Trophoblast cell (in vitro differentiated cells and primary cell): ENCODE results near the gene C1orf159.

Experiments used
- DNase-seq, 2 donors: peaks; one replicate each; pipeline ENCODE4 v3.0.0-alpha.2; 2016
- H2AFZ ChIP-seq: 2 replicates; pipeline ENCODE4 v1.6.1; 2013; ENCODE audit warnings: low read length, moderate library complexity, mild to moderate bottlenecking; ENCODE audit not compliant: insufficient read depth, poor library complexity
- H2AK5ac ChIP-seq: 2 replicates; pipeline ENCODE4 v1.6.1; 2013; ENCODE audit warnings: mild to moderate bottlenecking, low read length
- H2BK120ac ChIP-seq: 2 replicates; pipeline ENCODE4 v1.6.1; 2013; ENCODE audit warnings: low read length, mild to moderate bottlenecking, moderate library complexity; ENCODE audit not compliant: insufficient read depth, poor library complexity
- H2BK12ac ChIP-seq: 2 replicates; pipeline ENCODE4 v1.6.1; 2013; ENCODE audit warnings: mild to moderate bottlenecking, low read length, moderate library complexity
- H2BK5ac ChIP-seq: 2 replicates; pipeline ENCODE4 v1.6.1; 2013; ENCODE audit warnings: low read length, low read depth, moderate library complexity, mild to moderate bottlenecking; ENCODE audit not compliant: poor library complexity
- H3K14ac ChIP-seq: 2 replicates; pipeline ENCODE4 v1.6.1; 2013; ENCODE audit warnings: mild to moderate bottlenecking, low read length
- H3K18ac ChIP-seq: 2 replicates; pipeline ENCODE4 v1.6.1; 2013; ENCODE audit warnings: mild to moderate bottlenecking, low read length
- H3K23ac ChIP-seq: 2 replicates; pipeline ENCODE4 v1.6.1; 2013; ENCODE audit warnings: low read length
- H3K27ac ChIP-seq: 2 replicates; pipeline ENCODE4 v1.5.1; 2013; ENCODE audit warnings: low read depth, mild to moderate bottlenecking, inconsistent platforms, low read length, moderate library complexity
- H3K27me3 ChIP-seq: 2 replicates; pipeline ENCODE4 v1.6.1; 2013; ENCODE audit warnings: inconsistent platforms, mild to moderate bottlenecking, low read length, moderate library complexity; ENCODE audit not compliant: insufficient read depth
- H3K36me3 ChIP-seq, 2 experiments: 1 replicate in 1 of 2; 2 replicates in 1 of 2; pipeline ENCODE4 v1.6.1; 2013; ENCODE audit warnings: low read length in 2 of 2, mild to moderate bottlenecking in 2 of 2, moderate library complexity in 1 of 2; ENCODE audit not compliant: insufficient read depth in 2 of 2, control insufficient read depth in 1 of 2
- H3K4ac ChIP-seq: 2 replicates; pipeline ENCODE4 v1.6.1; 2013; ENCODE audit warnings: low read depth, mild to moderate bottlenecking, low read length, moderate library complexity
- H3K4me1 ChIP-seq, 2 experiments: 1 replicate in 1 of 2; 2 replicates in 1 of 2; pipeline ENCODE4 v1.6.1; 2013; ENCODE audit warnings: low read length in 2 of 2, mild to moderate bottlenecking in 2 of 2, moderate library complexity in 1 of 2; ENCODE audit not compliant: insufficient read depth in 2 of 2, control insufficient read depth in 1 of 2
- H3K4me2 ChIP-seq: 2 replicates; pipeline ENCODE4 v1.6.1; 2013; ENCODE audit warnings: inconsistent platforms, mild to moderate bottlenecking, low read length, moderate library complexity
- H3K4me3 ChIP-seq: 2 replicates; pipeline ENCODE4 v1.5.1; 2013; ENCODE audit warnings: mild to moderate bottlenecking, low read depth, low read length, inconsistent platforms
- H3K79me1 ChIP-seq: one replicate; pipeline ENCODE4 v1.6.1; 2013; ENCODE audit warnings: low read length
- H3K79me2 ChIP-seq: 2 replicates; pipeline ENCODE4 v1.6.1; 2013; ENCODE audit warnings: low read length, mild to moderate bottlenecking; ENCODE audit not compliant: control insufficient read depth, insufficient read depth, poor library complexity
- H3K9ac ChIP-seq: 2 replicates; pipeline ENCODE4 v1.6.1; 2013; ENCODE audit warnings: mild to moderate bottlenecking, low read length
- H3K9me3 ChIP-seq: 2 replicates; pipeline ENCODE4 v1.6.1; 2013; ENCODE audit warnings: low read depth, mild to moderate bottlenecking, control low read depth, inconsistent platforms, low read length; ENCODE audit not compliant: insufficient read depth
- H4K12ac ChIP-seq: 2 replicates; pipeline ENCODE4 v1.6.1; 2013; ENCODE audit warnings: low read depth, mild to moderate bottlenecking, low read length, moderate library complexity
- H4K8ac ChIP-seq: 2 replicates; pipeline ENCODE4 v1.6.1; 2013; ENCODE audit warnings: low read depth, mild to moderate bottlenecking, low read length, moderate library complexity
- H4K91ac ChIP-seq: one replicate; pipeline ENCODE4 v1.6.1; 2013; ENCODE audit warnings: low read depth, mild to moderate bottlenecking, low read length, moderate library complexity
- WGBS: extraction: QIAGEN DNeasy Blood & Tissue Kit; methylation state at CpG from one replicate; pipeline ENCODE4 v1.1.7; 2013; ENCODE audit warnings: missing lambda C conversion rate; ENCODE audit not compliant: insufficient read length, insufficient coverage; ENCODE audit errors: extremely low coverage; 5-methylcytosine and 5-hydroxymethylcytosine counted together

Gene C1orf159

DNA sequence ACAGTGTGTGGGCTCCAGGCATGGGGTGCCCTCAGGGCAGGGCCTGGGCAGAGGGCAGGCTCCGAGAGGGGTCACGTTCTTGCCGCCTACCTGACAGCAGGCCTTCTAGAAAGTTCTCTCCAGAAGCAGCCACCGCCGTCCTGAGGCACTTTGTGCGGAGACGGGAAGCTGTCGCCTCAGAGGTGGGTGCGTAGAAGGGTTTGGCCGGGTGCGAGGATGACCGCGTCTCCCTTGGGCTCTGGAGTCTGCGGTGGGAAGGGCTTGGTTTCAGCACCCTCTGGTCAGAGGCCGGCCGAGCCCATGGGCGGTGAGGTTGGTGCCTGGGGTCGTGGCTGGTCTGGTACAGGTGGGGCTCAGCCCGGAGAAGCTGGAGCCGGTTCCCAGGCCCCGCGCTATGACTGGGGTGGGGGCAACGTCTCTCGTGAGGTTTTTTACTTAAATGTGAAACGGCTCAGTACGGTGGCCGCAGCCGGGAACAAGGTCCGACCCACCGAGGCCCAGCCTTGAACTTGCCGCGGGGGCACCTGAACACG, 47.7 kb upstream of the C1orf159 start:
- peaks cover under 1% of the 10 kb centered on the region in 2 experiments for H3K4me1 ChIP-seq
- no peak overlapping the region for H4K8ac ChIP-seq
- no peak overlapping the region for H2BK120ac ChIP-seq
- H3K4me3 ChIP-seq: no peak overlapping the region
- no peak overlapping the region for H2AK5ac ChIP-seq
- peaks cover 10% of the 10 kb centered on the region for H3K9me3 ChIP-seq
- H3K23ac ChIP-seq: no peak overlapping the region
- no peak overlapping the region for H3K4ac ChIP-seq
- H4K12ac ChIP-seq: no peak overlapping the region
- peaks cover under 1% of the 10 kb centered on the region for H3K79me2 ChIP-seq
- H2BK5ac ChIP-seq: no peak overlapping the region
- H3K18ac ChIP-seq: no peak overlapping the region
- no peak for DNase-seq
- peaks cover 3% of the 10 kb centered on the region for H3K79me1 ChIP-seq
- no peak overlapping the region for H4K91ac ChIP-seq
- H3K27me3 ChIP-seq: no peaks in the 10 kb centered on the region
- H3K36me3 ChIP-seq: no peaks in the 10 kb centered on the region
- no CpG with 5 or more reads among the region's 33 CpGs for WGBS
- no peak overlapping the region for H2BK12ac ChIP-seq
- no peak overlapping the region for H3K14ac ChIP-seq
- no peak overlapping the region for H3K4me2 ChIP-seq
- no peak overlapping the region for H3K9ac ChIP-seq
- H3K27ac ChIP-seq: no peak overlapping the region
- no peak overlapping the region for H2AFZ ChIP-seq

DNA sequence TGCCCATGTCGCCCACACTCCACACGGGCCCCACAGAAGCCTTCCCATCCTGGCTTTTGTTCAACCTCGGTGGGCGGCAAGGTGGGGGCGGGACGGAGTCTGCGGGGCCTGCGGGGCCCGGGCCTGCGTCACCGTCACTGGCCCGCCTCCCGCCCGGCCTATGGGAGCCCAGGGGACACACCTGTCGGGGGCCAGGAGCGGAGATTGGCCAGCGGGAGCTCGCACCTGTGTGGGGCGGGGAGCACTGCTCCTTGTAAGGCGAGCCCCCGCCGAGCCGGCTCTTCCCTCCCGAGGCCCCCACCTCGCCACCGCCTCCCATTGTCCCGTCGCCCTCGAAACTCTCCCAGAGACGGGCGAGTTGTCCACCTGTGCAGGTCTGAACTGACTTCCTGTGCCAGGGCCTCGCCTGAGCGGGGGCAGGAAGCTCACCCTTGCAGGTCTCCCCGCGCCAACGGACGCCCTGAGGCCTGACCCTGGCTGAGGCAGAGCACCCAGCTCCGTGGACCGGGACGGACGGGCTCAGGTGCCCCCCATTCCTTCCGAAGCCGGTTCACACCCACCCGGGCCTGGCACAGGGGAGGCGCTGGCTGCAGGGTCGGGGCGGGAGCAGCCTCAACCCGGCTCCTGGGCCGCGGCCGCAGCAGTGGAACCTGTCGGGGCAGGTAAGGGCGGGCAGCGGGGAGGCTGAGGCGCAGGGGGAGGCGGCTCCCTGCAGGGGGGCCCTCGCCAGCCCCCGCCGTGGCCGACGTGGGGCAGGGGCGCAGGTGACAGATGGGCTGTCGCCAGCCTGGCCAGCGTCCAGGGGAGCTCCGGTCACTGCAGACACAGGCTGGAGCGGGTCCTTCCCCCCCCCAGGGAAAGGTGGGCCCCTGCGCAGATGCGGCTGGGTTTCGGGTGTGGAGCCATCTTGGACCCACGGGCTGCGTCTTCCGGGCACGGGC, 47.0 kb upstream of the C1orf159 start:
- Histone ChIP-seq H3K79me1 (peaks cover 10% of the 10 kb centered on the region), H3K4me2 (no peak overlapping the region), H3K27me3 (no peaks in the 10 kb centered on the region), H3K36me3 (no peaks in the 10 kb centered on the region), H4K8ac (no peak overlapping the region), H4K91ac (no peak overlapping the region), H2AFZ (no peak overlapping the region), H3K9me3 (peaks cover 10% of the 10 kb centered on the region), H4K12ac (no peak overlapping the region), H2BK12ac (no peak overlapping the region), H3K27ac (no peak overlapping the region), H3K23ac (no peak overlapping the region), H3K4ac (no peak overlapping the region), H3K18ac (no peak overlapping the region), H3K4me1 (peaks cover 8% of the 10 kb centered on the region in 2 experiments), H3K9ac (no peak overlapping the region), H3K4me3 (no peak overlapping the region), H2BK120ac (no peak overlapping the region), H3K79me2 (peaks cover 6% of the 10 kb centered on the region), H2BK5ac (no peak overlapping the region), H2AK5ac (no peak overlapping the region), H3K14ac (no peak overlapping the region)
- no CpG with 5 or more reads among the region's 73 CpGs for WGBS
- DNase-seq: no peak

DNA sequence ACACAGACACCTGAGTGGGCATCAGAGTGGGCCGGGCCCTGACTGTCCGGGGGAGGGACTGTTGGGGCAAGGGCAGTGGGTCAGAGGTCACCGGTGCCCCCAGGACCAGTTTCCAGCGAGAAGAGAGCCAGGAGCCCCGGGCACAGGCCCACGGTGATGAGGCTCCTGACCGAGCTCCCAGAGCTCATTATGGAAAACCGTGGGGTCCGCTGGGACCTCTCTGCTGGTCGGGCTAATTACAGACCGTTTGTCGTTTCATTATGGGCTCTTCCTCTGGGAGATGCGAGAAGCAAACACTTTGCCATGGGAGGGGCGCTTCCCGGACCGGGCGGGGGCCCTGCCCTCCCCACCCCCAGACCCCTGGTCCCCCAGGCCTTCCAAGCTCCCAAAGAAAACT, 45.8 kb upstream of the C1orf159 start:
- no peak overlapping the region for H4K91ac ChIP-seq
- H2BK12ac ChIP-seq: no peak overlapping the region
- H3K36me3 ChIP-seq: no peaks in the 10 kb centered on the region
- peaks cover 11 to 12% of the 10 kb centered on the region in 2 experiments for H3K4me1 ChIP-seq
- peaks cover 9% of the 10 kb centered on the region for H3K79me2 ChIP-seq
- H2AFZ ChIP-seq: no peak overlapping the region
- no peak overlapping the region for H2AK5ac ChIP-seq
- H3K9me3 ChIP-seq: peaks cover 8% of the 10 kb centered on the region
- H3K4me3 ChIP-seq: no peak overlapping the region
- peaks cover 15% of the 10 kb centered on the region for H3K79me1 ChIP-seq
- H4K12ac ChIP-seq: no peak overlapping the region
- H2BK120ac ChIP-seq: no peak overlapping the region
- DNase-seq: no peak
- no peak overlapping the region for H3K27ac ChIP-seq
- no peak overlapping the region for H3K9ac ChIP-seq
- WGBS: no CpG with 5 or more reads among the region's 17 CpGs
- no peak overlapping the region for H3K18ac ChIP-seq
- no peak overlapping the region for H3K14ac ChIP-seq
- no peak overlapping the region for H3K4ac ChIP-seq
- H2BK5ac ChIP-seq: no peak overlapping the region
- H3K4me2 ChIP-seq: no peak overlapping the region
- no peaks in the 10 kb centered on the region for H3K27me3 ChIP-seq
- H4K8ac ChIP-seq: no peak overlapping the region
- no peak overlapping the region for H3K23ac ChIP-seq

DNA sequence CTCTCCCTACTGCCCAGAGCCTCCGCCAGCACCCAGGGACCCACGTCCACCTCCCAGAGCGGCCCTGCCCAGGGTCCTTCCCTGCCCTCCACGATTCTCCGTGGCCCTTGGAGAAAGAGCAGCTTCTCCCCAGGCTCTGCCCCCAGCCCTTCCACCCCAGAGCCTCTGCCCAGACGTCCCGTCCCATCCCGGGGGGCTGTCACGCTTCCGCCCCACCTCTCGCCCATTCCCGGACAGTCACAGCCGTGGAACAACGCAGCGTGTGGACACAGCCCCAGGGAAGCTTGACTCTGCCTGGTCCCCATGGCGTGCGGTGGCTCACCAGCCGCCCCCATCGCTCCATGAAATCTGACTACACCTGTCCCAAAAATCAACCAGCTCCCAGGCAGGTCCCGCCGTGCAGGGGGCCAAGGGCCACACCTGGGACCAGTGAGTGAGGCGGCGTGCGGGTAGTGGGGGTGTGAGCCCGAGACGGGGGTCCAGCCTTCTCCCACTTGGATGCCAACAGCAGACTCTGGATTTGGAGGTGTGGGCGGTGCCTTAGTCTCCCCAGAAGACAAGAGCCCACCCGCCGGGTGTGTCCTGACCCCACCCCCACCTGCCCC, 45.3 kb upstream of the C1orf159 start:
- WGBS: no CpG with 5 or more reads among the region's 29 CpGs

More for the DNA sequence above, 45.3 kb upstream of the C1orf159 start:
- H3K9ac ChIP-seq: no peak overlapping the region
- no peak overlapping the region for H2AFZ ChIP-seq
- H3K4ac ChIP-seq: no peak overlapping the region
- DNase-seq: no peak
- H4K91ac ChIP-seq: no peak overlapping the region
- no peak overlapping the region for H3K23ac ChIP-seq
- no peak overlapping the region for H3K14ac ChIP-seq
- H3K27me3 ChIP-seq: no peaks in the 10 kb centered on the region
- H3K79me2 ChIP-seq: peaks cover 9% of the 10 kb centered on the region
- H3K9me3 ChIP-seq: peaks cover 8% of the 10 kb centered on the region
- peaks cover 15% of the 10 kb centered on the region for H3K79me1 ChIP-seq
- H2BK12ac ChIP-seq: no peak overlapping the region
- H3K4me2 ChIP-seq: no peak overlapping the region
- H4K8ac ChIP-seq: no peak overlapping the region
- no peaks in the 10 kb centered on the region for H3K36me3 ChIP-seq
- H2BK120ac ChIP-seq: no peak overlapping the region
- no peak overlapping the region for H3K27ac ChIP-seq
- H4K12ac ChIP-seq: no peak overlapping the region
- no peak overlapping the region for H2BK5ac ChIP-seq
- H3K4me3 ChIP-seq: no peak overlapping the region
- peak overlapping the region; percentile 19 for H2AK5ac ChIP-seq
- peaks cover 11 to 12% of the 10 kb centered on the region in 2 experiments for H3K4me1 ChIP-seq
- H3K18ac ChIP-seq: no peak overlapping the region
